Stimulated activated naive CD4-positive, alpha-beta T cell treated with Interleukin-2 at 50 U/mL for 16 hours (primary cell): ENCODE results near the gene ZNF662.

Experiments used
- DNase-seq: peaks from one replicate; lab custom pipeline; 2025; lab: John Stamatoyannopoulos, UW

ZNF662 gene

DNA sequence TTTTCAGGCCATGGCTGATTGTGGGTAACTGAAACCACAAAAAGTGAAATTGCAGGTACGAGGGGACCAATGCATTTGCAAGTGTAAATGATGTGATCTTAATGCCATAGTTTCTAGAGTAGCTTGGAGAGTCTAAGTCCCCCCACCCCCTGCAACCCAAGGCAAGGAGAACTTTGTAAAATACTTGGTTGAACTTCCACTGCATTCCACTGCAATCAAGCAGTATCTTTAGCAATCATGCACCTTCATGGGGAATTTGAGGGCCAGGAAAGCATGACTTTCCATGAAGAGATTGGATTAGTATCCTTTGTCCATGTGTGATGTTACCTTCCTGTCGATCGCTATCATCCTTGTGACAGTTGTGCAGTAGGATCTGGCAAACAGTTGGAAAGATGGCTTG, 18.9 kb upstream of the ZNF662 start:
- no peak for DNase-seq

DNA sequence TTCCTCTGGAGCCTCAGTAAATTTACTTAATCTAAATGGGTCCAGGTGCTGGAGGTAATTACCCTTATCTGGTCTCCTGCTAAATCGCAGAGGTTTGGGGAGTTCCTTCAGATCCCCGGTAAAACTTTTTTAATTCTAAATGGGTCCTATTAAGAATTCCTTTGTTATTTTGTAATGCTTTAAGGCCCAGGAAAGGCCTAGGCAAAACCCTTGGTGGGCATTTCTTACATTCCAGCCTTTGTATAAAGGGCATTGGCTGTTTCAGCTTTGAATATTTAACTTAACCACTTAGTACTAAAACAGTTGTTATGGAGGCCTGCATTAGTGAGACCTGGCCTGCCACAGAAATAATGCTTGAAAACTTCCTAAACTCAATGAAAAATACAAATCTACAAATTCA, 14.9 kb upstream of the ZNF662 start:
- DNase-seq = no peak

DNA sequence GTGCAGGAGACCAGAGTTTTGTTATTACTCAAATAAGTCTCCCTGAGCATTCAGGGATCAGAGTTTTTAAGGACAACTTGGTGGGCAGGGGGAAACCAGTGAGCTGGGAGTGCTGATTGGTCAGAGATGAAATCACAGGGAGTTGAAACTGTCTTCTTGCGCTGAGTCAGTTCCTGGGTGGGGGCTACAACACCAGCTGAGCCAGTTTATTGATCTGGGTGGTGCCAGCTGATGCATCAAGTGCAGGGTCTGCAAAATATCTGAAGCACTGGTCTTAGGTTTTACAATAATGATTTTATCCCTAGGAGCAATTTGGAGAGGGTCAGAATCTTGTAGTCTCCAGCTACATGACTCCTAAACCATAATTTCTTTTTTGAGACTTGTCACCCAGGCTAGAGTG, 13.8 kb upstream of the ZNF662 start:
- DNase-seq = no peak

DNA sequence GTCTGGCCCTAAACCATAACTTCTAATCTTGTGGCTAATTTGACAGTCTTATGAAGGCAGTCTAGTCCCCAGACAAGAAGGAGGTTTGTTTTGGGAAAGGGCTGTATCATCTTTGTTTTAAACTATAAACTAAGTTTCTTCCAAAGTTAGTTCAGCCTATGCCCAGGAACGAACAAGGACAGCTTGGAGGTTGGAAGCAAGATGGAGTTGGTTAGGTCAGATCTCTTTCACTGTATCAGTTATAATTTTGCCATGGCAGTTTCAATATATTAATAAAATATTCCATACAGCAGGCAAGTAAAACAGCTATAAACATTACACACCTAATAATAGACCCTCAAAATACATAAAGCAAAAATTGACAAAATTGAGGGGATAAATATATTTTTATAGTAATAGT, 13.1 kb upstream of the ZNF662 start:
- no peak for DNase-seq

DNA sequence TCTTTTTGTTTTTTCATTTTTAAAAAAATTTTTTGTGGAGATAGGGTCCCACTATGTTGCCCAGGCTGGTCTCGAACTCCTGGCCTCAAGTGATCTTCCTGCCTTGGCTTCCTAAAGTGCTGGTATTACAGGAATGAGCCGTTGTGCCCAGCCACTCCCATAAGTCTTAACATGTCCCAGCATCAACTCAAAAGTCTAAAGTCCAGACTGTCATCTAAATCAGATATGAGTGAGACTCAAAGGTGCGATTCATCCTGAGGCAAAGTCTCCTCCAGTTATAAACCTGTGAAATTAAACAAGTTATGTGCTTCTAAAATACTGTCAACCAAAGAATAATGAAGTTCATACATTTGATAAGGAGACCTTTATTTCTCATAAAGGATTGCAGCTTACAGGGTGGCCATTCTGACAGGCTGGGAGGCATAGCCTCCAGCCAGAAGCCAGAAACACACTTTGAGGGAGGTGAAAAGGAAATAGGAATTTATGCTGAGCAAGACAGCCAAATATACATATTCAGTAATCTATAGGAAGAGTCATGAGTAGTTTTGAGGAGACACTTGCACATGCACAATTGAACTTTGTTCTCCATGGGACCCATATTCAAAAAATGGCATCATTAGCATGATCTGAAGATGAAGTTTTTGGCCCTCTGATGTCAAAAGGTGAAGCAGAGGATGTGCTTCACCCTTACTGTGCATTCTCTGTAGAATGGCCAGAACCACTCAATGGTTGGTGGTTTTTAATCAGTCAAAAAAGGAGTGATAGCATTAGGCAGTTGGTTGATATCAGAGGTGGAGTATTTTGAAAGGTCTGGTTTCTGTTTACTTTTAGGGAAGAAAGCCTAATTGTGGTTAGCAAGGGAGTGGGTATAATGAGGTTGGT, 11.0 kb upstream of the ZNF662 start:
- no peak for DNase-seq

DNA sequence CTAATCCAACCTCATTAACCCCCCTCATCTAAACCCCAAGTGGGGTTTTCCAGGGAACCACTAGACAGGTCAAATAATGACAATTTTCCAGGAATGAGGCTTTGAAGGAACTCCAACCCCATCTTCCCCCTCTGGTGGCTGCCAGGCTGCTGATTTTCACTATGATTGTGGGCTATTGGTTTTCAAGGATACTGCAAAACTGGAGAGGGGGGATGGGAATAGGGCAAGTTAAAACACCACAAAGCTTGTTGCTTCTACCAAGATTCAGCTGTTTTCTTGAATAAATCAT, 10.4 kb upstream of the ZNF662 start:
- no peak for DNase-seq

DNA sequence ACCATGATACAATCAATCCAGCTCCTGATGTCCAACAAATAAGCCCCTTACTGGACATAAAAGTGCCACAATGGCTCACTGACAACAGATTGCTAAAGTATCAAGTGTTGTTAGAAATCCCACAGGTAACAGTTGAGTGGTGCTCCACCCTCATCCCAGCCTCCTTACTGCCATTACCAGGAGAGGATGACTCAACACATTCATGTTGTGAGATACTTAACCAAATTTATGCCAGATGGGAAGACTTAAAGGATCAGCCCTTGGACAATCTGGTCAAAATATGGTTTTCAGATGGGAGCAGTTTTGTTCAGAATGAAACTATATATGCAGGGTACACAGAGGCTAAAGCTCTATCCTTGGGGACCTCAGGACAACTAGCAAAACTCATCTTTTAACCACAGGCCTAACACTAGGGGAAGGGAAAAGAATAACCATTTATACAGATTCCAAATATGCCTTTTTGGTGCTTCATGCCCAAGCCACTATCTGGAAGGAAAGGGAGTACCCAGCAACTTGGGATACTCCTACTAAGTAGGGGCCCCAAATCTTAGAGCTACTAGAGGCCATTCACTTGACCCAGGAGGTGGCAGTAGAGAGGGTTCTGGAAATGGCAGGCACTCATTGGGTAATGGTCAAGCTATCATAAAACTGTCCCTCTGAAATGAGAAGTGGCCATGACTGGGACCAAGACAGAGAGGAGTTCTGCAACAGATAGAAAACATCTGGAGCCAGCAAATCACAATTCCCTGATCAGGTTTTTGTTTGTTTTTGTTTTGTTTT, 6.9 kb upstream of the ZNF662 start:
- DNase-seq = no peak

DNA sequence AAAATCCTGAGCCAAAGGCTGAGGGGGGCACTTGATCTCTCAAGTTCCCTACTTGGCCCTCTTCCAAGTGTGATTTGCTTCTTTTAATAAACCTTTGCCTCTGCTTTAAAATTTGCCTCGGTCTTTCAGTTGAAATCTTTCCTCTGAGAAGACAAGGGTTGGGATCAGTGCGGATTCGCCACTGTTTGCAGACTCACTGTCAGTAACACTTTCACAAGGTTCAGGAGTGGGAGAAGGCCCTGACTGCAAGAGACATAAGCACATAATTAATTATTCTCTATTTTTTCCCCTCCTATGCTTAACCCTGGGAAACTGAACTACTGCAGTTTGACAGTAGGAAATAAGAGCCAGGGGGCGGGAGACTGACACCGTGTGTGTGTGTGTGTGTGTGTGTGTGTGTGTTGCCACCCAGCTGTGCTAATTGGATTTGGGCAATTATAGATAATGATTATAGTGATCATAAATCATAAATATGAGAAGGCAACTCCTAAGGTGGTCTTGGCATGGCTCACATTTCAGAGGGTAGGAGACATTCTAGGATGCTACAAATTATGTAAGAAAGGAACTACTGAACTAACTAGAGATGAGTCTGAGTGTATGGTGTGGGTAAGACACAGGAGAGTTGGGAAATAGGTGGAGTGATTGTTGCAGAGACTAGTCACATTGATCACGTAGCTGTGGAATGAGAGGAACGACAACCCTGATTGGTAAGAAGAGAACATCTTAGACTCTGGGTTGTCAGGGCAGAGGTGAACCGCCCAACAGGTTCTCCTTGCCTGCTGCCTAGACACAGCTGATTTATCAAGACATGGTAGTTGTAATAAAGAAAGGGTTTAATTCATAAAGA, 5.5 kb upstream of the ZNF662 start:
- DNase-seq = no peak

DNA sequence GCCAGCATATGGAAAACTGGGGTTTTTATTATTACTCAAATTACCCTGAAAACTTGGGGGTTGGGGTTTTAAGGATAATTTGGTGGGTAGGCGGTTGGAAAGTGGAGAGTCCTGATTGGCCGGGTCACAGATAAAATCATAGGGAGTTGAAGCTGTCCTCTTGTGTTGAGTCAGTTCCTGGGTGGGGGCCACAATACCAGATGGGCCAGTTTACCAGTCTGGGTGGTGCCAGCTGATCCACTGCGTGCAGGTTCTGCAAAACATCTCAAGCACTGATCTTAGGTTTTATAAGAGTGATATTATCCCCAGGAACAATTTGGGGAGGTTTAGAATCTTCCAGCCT, 4.9 kb upstream of the ZNF662 start:
- no peak for DNase-seq

DNA sequence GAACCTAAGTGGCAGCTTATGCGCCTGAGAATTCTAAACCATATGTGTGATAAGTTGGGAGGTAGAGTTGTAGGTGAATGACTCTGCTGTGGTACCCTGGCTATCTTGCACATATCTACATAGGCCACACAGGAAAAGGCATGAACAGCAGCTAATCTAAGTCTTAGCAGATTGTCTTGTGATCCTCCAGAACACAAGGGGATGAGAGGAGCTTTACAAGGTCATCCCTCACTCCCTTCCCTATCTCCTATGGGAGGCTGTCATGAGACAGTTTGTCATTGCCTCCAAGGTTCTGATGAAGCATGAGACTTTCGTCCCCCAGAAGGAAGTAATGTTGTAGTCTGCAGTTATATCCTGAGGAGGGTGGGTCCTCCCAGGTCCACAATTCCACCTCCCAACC, 3.7 kb upstream of the ZNF662 start:
- DNase-seq = no peak

DNA sequence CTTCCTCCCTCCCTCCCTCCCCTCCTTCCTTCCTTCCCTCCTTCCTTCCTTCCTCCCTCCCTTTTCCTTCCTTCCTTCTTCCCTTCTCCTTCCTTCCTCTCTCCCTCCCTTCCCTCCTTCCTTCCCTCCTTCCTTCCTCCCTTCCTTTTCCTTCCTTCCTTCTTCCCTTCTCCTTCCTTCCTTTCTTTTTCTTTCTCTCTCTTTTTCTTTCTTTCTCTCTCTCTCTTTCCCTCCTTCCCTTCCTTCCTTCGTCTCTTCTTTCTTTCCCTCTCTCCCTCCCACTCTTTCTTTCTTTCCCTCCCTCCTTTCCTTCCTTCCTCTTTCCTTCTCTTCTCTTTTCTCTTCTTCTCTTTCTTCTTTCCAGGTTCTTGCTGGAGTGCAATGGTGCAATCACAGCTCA, 1.9 kb upstream of the ZNF662 start:
- no peak for DNase-seq

DNA sequence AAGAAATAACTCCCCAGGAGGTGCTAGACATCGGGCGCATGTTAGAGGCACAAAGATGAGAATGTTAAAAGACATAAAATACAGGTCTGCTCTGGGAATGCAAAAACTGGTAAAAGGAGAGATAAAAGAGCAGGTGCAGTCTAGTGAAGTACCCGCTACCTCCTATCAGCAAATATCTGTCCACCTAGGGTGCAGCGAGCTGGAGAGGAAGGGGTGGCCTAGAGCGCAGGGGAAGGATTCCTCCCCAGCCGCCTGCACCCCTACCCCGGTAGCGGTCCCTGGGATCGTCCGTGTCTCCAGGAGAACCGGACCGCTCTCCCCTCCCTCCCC, 237 bp upstream of the ZNF662 start:
- DNase-seq = no peak

DNA sequence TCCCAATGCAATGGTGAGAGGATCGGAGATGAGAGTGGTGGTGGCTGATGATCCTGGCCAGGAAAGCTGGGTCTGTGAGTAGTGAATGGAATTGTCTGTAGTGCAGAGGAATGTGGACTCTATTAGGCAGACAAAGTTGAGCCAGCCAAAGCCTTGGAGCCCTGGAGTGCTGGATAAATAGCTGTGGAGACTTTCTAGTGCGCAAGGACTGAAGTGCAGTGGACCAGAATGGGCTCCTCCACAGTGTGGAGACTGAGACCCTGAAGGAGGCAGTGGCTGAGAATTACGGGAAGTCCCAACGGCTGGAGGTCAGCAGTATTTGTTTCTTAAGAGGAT, 874 bp downstream of the ZNF662 start:
- DNase-seq = no peak

DNA sequence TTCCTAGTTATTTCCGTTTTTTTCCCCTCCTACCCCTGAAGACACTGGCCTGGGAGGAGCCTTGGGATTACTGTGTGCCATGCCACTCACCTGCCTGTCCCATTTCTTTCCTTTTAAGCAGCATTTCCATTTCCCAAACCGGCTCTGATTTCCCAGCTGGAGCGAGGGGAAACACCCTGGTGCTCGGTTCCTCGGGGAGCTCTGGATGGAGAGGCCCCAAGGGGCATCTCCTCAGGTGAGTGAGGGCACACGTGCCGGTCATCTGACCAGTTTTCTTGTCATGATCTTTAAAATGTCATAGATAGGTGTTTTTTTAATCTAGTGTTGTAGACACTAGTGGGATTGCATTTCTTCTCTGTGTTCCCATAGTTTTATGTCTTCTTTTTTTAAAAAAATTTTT, 2.7 kb downstream of the ZNF662 start:
- DNase-seq = no peak

DNA sequence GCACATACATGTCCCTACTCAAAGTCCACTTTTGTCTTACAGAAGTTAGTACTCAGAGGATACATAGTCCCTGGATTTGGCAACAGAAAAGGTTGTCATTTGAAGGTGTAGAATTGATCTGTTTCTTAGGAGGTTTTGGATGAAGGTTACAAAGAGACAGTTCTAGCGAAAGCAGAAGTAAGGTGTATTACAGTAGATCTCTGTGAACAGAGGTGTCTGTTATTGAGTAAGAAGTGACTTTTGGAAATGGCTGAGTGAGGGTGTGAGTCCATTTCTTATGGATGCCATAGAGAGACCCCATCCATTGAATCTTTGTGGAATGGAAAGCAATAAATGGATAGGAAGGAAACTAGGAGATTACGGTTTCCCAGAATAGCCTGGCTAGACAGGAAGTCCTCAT, 5.6 kb downstream of the ZNF662 start:
- no peak for DNase-seq

DNA sequence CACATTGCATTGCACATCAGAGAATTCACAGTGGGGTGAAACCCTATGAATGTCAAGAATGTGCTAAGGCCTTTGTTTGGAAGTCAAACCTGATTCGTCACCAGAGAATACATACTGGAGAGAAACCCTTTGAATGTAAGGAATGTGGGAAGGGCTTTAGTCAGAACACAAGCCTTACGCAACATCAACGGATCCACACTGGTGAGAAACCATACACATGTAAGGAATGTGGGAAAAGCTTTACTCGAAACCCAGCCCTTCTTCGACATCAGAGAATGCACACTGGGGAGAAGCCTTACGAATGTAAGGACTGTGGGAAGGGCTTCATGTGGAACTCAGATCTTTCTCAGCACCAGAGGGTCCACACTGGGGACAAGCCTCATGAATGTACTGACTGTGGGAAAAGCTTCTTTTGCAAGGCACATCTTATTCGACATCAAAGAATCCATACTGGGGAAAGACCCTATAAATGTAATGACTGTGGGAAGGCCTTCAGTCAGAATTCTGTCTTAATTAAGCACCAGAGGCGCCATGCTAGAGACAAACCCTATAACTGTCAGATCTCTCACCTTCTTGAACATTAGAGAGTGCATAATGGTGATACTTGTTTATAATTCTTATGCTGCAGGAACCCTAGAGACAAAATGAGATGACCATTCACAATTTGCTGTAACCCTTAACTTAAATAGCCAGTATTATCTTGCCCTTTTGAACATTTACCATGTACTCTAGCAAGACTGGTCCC, 9.0 kb downstream of the ZNF662 start:
- no peak for DNase-seq

DNA sequence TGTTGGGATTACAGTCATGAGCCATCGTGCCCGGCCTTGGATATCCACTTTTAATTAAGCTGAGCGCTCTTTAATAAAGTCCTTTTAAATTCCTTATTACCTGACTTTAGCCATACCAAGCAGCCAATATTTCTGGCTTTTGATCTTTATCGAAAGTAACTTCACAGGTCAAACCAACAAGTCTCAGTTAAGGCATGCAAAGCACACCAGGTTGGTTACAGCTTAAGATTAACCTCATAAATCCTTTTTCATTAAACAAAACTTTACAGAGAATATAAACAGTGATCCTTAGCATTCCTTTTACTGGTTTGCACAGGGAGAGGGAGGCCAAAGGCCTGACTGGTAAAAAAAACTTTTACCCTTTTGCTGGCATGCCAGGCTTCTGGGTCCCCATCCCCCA, 17.7 kb downstream of the ZNF662 start:
- DNase-seq = no peak

DNA sequence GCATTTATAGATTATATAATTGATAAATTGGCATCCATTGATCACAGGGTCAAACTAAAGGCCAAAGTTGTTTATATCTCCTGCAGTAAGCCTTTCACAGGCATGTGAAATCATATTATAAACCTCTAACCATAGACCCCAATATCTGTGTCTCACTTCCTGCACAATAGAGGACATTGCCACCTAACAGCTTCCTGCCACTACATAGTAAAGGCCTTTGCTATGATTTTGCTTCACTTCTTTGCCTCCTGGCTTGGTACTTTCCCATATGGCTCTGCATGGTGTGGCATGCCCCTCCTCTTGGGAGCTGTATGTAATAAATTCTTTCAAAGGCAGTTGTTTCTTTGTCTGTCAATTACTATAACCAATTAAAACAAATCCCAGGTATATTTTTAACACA, 20.4 kb downstream of the ZNF662 start:
- no peak for DNase-seq

DNA sequence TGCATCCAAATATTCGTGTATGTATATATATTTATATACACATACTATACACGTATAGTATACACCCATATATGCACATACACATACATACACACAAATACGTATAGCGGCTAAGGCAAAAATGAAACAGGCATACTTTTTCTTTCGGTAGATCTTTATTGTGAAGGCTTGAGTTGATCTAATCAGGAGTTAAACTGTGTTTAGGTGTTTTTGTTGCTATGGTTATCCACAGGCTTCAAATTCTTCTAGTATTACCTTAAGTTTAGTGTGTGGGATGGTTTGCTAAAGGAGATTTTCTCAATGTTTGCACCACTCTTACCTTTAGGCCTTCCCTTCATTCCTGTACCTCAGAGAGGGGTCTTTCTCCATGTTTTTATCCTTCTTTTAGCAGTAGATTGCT, 28.2 kb downstream of the ZNF662 start:
- DNase-seq = no peak

DNA sequence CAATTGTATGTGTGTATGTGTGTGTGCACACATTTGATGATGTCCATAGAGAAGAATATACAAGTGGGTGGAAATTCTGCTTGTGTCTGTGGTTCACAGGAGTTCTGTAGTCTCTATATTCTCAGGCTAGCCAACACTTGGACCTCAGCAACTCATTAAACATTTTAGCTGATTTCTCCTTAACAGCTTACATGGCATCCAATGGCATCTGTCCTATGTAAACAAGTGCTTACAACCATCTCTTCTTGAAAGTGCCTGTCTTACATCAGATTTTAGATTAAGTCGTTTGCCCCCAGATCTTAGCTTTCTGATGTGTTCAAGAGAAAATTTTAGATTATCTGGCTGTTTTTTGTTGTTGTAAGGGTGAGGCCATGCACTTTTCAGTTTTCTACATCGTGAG, 29.0 kb downstream of the ZNF662 start:
- DNase-seq = no peak

DNA sequence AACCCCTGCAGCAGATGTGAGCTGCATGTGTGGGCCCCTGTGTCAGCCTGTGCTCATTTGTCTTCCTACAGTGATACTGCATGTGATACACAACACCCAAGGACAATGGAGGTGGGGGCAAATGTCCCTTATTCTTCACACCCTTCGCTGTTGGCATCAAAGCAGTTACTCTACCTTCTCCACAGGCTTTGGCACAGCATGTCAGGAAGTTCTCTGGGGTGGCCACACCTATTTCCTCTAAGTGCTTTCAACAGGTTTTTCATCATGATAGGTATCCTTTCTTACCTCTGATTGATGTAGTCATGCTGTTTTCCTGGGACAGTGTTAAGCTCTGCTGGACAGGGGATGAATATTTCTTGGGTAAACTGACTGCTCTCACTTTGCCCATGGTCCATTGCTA, 29.5 kb downstream of the ZNF662 start:
- DNase-seq = no peak

DNA sequence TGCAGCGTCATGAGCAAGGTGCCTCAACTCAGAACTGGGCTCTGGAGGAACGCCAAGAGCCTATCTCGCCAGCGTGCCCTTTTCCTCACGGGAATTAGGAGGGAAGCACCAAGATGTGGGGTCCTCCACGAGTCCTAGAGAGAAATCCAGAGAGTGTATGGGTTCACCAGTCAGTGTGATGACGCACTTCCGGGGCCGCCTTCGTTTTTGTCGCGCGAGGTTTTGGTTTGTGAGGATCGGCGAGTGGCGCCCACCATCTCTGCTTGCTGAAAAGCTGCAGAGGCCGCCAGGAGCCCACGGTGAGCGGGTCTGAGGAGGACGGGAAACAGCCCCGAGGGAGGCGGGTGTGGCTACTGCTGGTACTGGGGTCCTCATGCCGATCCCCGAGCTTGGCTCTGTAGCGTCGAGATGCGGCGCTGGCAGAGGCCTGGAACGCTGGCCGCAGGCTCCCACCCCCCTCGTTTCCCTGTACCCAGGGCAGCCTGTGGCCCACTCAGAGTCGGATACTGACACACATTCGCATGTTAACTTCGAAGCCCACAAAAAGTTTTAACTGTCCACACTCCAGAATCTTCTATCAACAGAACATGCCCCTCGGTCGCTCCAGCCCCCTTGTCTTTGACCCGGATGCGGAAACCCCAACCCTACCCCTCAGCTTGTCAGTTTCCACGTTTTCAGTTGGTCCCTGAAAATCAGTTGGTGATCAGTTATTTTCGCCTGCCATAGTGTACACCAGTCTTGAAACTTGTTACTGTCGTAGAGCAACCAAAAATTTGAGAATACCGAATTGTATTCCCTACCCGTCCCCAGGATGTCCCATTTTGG, 30.4 kb downstream of the ZNF662 start:
- no peak for DNase-seq
